ENCODE measurements around the gene POP4.

POP4 gene

DNA sequence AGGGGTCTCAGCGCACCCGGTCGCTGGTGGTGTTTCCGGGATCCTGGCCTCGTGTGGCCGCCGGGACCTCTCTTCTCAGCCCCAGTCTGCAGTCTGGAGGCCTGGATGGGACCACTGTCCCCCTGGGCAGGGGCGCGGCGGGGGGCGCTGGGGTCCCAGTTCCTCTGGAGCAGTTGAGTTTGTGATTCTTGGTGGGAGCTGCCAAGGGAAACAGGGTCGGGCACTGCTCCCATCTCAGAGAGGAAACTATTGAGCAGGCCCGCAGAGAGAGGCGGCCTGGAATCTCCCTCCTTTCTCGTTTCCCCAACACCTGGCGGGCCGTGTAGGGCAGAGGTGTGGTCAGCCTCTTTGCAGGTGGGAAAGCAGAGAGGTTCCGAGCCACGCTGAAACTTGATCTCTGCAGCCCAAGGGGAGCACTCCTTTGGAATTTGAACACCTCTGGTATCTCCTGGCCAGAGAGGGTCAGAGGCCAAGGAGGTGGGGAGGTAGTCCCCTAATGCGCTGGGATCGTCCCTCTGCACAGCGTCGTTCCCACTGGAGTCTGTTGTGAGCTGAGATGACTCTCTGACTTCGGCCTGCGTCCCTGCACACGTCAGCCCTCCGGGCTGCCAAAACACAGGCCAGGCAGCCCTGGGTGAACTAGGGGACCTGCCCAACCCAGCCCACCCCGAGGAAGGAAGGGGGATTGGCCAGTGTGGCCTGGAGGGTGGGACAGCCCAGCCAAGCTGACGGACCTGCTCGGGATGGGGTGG, 59.9 kb downstream of the POP4 start:
- DNase-seq (ENCODE audit: low spot score), result no peak
- peak; percentile 43 for ATAC-seq (ENCODE audit: low read depth)
- H3K27ac ChIP-seq (ENCODE audit: poor library complexity, severe bottlenecking), result no peak overlapping the region

More for the DNA sequence above, 59.9 kb downstream of the POP4 start:
- Histone ChIP-seq H3K36me3 (ENCODE audit: low read depth) (no peaks in the 10 kb centered on the region), H3K9me3 (ENCODE audit: severe bottlenecking) (no peaks in the 10 kb centered on the region), H3K4me3 (ENCODE audit: severe bottlenecking) (peak overlapping the region; percentile 71), H3K27me3 (ENCODE audit: insufficient read depth, poor library complexity, severe bottlenecking) (no peaks in the 10 kb centered on the region), H3K4me1 (ENCODE audit: insufficient read depth, poor library complexity, severe bottlenecking) (peaks cover 27% of the 10 kb centered on the region)
- TF ChIP-seq, protein P1, sequence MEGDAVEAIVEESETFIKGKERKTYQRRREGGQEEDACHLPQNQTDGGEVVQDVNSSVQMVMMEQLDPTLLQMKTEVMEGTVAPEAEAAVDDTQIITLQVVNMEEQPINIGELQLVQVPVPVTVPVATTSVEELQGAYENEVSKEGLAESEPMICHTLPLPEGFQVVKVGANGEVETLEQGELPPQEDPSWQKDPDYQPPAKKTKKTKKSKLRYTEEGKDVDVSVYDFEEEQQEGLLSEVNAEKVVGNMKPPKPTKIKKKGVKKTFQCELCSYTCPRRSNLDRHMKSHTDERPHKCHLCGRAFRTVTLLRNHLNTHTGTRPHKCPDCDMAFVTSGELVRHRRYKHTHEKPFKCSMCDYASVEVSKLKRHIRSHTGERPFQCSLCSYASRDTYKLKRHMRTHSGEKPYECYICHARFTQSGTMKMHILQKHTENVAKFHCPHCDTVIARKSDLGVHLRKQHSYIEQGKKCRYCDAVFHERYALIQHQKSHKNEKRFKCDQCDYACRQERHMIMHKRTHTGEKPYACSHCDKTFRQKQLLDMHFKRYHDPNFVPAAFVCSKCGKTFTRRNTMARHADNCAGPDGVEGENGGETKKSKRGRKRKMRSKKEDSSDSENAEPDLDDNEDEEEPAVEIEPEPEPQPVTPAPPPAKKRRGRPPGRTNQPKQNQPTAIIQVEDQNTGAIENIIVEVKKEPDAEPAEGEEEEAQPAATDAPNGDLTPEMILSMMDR (IDR thresholded peaks at IDR 0.05; ENCODE audit: poor library complexity, severe bottlenecking), result no peak
